Hematopoietic multipotent progenitor cell treated with erythropoietin and hydrocortisone succinate and interleukin-3 and kit ligand, for 6 days (in vitro differentiated cells): Measurements from ENCODE around the gene NRARP.
A peak's percentile ranks its signal among the peaks of the same experiment; 100 is the strongest.

Experiments used
- DNase-seq: peaks from one replicate; pipeline ENCODE4 v3.0.0-alpha.2; 2015

Gene NRARP

DNA sequence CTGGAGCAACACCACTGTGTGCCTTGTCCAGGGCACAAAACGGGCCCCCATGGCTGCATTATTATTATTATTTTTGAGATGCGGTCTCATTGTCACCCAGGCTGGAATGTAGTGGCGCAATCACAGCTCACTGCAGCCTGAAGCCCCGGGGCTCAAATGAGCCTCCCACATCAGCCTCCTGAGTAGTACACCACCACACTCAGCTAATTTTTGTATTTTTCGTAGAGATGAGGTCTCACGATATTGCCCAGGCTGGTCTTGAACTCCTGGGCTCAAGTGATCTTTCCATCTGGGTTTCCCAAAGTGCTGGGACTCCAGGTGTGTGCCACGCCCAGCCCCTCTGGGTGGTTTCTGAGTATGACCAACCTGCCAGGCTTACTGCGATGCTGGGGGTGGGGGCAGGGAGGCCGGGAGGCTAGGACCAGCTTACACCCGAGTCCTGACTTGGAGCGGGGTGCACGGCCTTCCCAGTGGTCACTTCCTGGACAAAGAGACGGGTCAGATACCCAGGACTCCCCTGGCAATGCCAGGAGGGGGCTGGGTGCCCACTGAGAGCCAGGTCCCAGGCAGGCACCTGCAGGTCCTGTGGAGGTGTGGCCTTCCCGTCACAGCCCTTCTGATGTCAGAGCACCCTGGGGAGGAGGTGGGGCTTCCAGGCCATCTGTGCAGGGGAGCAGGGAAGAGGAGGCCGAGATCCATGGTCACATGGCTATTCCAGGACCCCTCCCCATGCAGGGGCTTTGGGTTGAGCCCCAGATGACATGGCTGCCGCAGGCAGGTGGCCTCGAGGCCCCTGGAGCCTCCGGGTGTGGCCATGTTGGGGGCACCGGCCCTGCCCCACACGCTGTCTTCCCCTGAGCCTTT is 8.3 kb upstream of the NRARP start:
- DNase-seq, result no peak

- no peak for DNase-seq
Measured at GRCh38 chr9:137309368-137310188, 7.5 kb upstream of the NRARP start.

DNA sequence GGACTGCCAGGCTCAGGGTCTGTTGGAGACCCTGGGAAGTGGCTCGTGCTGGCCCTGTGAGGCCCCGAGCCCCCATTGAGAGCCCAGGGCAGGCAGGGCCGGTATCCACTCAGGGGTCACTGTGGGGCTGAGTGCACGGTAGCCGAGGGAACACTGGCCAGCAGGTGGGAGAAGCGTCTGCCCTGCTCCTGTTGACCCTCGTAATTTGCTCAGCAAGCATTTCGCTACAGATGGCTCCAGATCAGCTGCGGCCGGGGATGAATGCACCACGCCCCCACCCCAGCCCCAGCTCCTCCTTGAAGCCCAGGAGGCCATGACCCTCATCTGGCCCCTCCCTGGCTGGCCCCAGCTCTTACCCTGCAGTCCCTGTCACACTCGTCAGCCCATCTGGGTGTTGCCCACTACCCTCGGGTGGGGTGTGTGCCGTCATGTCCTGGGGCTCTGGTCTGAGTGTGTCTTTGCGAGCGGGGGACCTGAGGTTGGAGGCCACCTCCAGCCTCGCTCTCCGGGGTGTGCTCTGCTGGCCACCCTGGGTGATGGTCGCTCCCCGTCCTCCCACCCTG is 6.1 kb upstream of the NRARP start:
- DNase-seq, result no peak

DNA sequence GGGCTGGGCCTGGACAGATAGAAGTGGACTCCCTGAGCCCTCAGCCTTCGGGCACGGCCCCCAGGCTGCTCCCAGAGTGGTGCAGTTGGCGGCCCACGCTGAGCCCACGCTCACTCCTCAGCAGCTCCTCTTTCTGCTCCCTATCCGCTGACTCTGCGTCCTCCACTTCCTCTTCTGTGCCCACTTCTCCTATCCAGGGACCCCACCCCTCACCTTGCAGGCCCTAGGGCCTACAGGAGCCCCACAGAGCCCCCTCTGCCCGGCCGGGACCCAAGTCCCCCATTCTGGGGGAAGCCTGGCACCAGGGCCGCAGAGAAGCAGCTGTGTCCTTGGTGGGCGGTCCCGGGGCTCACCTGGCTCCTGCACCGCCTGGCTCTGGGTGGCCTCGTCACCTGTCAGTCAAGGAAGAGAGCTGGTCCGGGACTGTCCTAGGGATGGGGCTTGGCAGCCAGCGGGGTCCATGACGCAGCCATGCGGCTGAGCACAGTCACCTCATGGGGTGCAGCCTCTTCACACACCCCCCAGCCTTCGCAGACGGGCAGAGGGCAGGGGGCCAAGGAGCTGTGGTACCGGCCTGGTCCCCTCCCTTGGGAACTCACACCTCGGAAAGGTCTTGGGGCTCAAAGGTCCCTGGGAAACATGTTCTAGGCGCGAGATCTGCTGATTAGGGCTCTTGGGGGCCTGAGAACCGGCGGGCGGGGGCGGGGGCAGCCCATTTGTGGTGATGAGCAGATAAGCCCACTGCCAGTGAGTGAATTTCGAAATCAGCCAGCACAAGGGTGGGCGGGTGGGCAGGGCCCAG is 5.4 kb upstream of the NRARP start:
- DNase-seq, result peak; percentile 60

DNA sequence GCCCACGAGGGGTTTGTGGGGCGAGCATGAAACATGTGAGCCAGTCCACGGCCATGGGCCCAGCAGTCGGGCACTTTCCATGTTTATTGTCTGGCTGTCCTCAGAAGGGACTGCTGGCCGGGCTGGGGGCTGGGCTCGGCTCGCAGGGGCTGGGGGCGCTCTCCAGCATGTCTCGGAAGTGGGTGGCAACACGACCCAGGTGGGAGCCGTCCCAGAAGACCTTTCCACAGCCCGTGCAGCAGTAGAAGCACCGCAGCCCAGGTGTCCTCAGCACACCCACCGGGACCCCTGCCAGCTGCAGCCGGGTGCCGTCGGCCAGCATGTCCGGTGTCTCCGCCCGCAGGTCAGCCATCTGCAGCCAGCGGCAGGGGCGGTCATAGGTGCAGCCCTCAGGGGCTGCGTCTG is 4.8 kb upstream of the NRARP start:
- no peak for DNase-seq

DNA sequence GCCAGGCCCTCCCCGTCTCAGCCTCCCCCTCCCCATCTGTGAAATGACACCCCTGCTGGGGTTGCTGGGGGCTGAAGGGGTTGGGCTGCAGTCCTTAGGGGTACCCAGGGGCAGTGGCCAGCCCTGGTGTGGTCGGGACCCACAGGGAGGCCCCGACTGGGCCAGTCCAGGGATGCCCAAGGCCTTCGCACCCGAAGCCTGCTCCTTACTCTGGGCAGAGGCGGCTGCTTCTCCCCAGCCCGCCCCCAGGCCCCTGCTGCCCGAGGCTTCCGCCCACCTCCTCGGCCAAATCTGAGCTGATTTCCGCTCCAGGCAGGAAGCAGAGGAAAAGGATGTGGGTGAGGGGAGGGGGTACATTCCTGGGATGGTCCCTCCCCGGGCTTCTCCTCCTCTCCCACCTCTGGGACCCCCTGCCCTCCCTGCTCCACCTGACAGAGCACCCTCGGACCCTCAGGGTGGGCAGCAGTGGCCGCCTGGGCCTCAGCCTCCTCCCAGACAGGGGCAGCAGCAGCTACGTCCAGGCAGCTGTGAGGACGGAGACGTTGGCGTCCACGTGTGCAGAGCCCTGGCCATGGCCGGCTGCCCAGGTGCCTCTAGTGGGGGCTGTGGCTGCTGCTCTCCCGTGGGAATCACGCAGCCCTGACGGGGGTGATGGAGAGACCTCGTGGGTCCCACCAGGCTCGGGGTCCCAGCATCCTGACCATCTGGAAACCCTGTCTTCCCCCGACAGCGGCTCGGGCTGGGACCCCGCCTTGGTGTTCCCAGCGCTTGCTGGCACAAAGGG is 4.2 kb upstream of the NRARP start:
- peak; percentile 0 for DNase-seq

DNA sequence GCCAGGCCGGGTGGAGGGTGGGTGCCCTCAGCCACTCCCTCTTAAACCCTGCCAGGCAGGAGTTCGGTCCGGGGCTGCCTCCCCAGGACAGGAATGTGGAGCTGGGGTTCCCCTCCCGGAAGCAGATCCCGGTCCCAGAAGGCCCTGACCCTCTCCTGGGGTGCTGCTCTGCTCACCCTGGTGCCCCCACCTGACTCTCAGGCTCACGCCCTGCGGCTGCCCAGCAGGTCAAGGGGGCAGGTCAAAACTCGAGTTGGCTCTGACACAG is 3.7 kb upstream of the NRARP start:
- DNase-seq, result no peak

GRCh38 chr9:137305060-137305797 is 3.2 kb upstream of the NRARP start:
- peak; percentile 84 for DNase-seq

- no peak for DNase-seq
Measured at GRCh38 chr9:137304383-137305059, 2.5 kb upstream of the NRARP start.

DNA sequence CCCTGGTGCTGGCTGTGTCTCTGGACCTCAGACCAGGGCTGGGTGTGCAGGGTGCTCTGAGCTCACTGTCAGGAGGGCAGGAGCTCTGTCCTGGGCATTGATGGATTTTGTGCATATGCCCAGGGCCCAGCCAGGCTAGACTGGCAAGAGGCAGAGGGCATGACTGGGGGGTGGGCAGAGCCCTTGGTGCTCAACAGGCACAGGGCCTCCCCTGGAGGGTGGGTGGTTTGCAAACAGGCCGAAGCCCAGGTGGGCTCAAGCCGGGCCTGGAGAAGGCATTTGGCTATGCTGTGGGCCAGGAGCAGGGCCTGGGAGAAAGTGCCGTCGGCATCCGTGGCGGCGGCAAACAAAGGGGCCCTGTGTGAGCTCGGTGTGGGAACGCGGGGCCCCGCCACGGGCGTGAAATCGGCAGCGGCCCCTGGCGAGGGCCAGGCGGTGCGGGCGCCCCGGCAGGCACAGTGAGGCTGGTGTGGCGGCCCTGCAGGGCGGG is 1.9 kb upstream of the NRARP start:
- no peak for DNase-seq

DNA sequence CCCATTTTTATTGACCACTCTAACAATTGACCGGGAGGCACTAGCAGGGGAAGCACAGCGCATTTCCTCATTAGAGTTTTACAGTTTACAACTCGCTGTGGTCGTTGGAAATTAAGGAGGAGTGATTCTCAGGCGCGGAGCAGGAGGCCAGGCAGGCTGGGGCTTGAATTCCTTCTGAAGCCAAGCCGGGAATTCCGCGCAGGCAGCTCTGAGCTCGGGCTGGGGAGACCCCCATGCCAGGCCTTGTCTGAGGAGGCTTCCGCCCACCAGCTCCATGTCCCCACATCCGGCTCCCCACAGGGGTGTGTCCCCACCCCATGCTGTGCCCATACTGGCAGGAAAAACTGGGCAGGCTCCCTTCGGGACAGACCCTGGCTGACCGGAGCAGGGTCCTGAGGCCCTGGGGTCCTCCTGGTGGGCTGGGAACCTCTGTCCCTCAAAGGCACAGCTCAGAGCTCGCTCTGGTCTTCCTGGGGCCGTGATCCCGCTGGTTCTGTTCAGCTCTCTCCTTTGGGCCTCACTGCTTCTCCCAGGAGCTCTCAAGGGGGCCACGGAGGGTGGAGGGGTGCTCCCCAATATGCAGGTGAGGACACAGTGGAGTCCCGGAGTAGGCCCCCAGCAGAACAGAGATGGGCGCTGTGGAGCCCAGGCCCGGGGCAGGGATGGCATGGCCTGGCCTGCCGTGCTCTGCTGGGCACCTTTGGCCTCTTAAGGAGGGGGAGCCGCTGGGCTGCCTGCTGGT is 1.3 kb upstream of the NRARP start:
- DNase-seq, result no peak

GRCh38 chr9:137302449-137303150 is 529 bp upstream of the NRARP start:
- peak; percentile 71 for DNase-seq

- DNase-seq, result peak; percentile 52
Measured at GRCh38 chr9:137301081-137301947, 757 bp downstream of the NRARP start.

GRCh38 chr9:137300567-137301080 is 1.4 kb downstream of the NRARP start:
- DNase-seq, result peak; percentile 70

DNA sequence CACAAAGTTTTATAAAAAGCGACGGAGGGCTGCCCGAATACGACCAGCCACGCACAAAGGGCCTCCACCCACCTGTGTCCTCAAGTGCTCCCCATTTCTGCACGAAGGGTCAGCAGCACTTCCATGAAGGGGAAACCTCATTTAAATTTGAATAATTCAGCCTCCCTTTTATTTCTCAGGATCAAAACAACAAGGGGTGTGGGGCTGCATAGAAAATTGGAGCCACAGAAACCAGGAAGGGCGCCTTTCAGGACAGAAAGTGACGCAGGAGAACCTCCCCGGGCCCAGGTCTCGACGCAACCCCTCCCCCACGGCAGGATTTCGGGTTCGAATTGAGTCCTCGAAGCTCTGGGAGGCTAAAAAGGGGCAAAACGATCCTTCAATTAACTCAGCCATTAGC is 2.1 kb downstream of the NRARP start:
- DNase-seq, result peak; percentile 50

DNA sequence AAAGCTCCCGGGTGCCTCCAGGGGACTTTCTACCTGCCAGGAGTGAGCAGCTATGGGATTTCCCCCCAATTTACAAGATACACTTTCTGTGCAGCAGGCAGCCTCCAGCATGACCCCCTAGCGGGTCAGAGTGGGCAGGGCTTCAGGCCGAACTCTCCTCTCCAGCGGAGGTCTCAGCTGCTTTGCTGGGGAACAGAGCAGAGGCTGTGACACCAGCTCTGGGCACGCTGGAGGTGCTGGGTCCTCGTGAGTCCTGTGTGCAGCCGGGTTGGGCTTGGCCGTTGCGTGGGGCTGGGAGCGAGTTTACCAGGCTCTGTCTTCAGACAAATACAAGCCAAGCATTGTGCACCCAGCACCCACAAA is 2.9 kb downstream of the NRARP start:
- no peak for DNase-seq

DNA sequence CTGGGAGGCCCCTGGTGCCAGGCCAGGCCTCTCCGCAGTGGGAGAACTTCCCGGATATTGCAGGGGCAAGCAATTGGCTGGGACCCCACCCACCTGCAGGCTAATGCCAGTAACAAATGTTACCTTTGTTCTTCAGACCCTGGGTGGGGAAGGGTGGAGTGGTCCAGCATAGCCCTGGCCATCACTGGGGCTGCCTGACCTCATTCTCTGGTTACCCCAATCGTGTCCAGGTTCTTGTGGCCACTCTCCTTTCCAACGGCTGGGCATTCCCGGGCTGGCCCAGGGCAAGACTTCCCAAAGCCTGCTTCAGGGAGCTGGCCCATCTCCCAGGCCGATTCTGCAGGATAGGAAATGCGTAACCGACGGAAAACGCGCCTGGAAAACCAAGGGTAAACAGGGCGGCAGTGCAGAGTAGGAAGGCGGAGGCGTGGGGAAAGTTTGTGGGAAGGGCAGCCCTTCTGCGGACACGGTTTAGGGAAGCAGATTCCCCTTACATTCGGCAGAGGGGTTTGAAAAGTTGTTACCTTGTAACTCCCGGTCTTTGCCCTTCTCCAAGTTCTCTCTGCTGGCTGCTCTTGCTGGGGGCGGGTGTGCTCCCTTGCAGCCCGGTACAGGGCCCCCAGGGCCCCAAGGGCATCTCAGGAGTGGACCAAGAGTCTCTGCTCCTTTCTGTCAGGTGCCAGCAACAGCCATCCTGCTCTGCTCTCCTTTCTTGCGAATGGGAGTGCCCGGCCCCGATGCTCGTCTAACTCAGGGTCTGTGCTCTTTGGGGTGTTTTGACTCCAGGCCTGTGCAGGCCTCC is 3.5 kb downstream of the NRARP start:
- no peak for DNase-seq
